PC-3 (cell line): Measurements from ENCODE around the gene RAB31. TPM values are rescaled to one million over a fixed set of nuclear protein-coding genes. Genes with fewer than 3 reads are reported as not detected.

Experiments
- ATAC-seq: fragments of 200-7000 bp; cut with Tn5 transposase; 2 replicates; pipeline ENCODE4 v1.9.1; 2020; ENCODE audit warnings: mild to moderate bottlenecking, moderate library complexity
- BruUV-seq: library from RNA; stranded (reverse); fragments of 400-500 nt; replicated peaks from 2 replicates; lab custom pipeline; 2021; lab: Mats Ljungman, UMichigan
- CTCF ChIA-PET: fragments of 300-600 bp; sonication (Branson Sonifier 250); formaldehyde crosslinking; loops from one replicate; lab custom pipeline; 2022; ENCODE audit warnings: antibody characterized with exemption; lab: Charles Lee
- POLR2A ChIA-PET: fragments of 300-600 bp; sonication (Branson Sonifier 250); formaldehyde crosslinking; loops from one replicate; lab custom pipeline; 2022; ENCODE audit warnings: antibody characterized with exemption; ENCODE audit not compliant: unreplicated experiment; lab: Charles Lee
- DNase-seq: peaks from one replicate; pipeline ENCODE4 v3.0.0-alpha.2; 2015
- H2AFZ ChIP-seq: fragments of 300-600 bp; sonication (generic); 2 replicates; pipeline ENCODE4 v1.6.0; 2016; ENCODE audit warnings: antibody characterized with exemption, low read length
- H3F3A ChIP-seq: fragments of 300-600 bp; sonication (generic); one replicate; pipeline ENCODE4 v1.6.0; 2017; ENCODE audit warnings: antibody characterized with exemption, low read length, control low read depth, mild to moderate bottlenecking; ENCODE audit not compliant: unreplicated experiment
- H3K27ac ChIP-seq: fragments of 300-600 bp; sonication (generic); 2 replicates; pipeline ENCODE4 v1.5.1; 2016; ENCODE audit warnings: mild to moderate bottlenecking, low read length
- H3K27me3 ChIP-seq: fragments of 300-600 bp; sonication (generic); 2 replicates; pipeline ENCODE4 v1.6.1; 2016; ENCODE audit warnings: low read length, mixed read lengths
- H3K36me3 ChIP-seq: fragments of 300-600 bp; sonication (generic); 2 replicates; pipeline ENCODE4 v1.6.1; 2016; ENCODE audit warnings: low read depth, mixed run types, low read length, mixed read lengths
- H3K4me1 ChIP-seq: fragments of 300-600 bp; sonication (generic); 2 replicates; pipeline ENCODE4 v1.5.1; 2016; ENCODE audit warnings: low read length; ENCODE audit not compliant: insufficient read depth
- H3K4me2 ChIP-seq: fragments of 300-600 bp; sonication (generic); 2 replicates; pipeline ENCODE4 v1.6.0; 2016; ENCODE audit warnings: low read length
- H3K4me3 ChIP-seq: fragments of 300-600 bp; sonication (generic); 2 replicates; pipeline ENCODE4 v1.5.1; 2016; ENCODE audit warnings: mild to moderate bottlenecking, low read length, mixed read lengths
- H3K79me2 ChIP-seq: fragments of 300-600 bp; sonication (generic); 2 replicates; pipeline ENCODE4 v1.6.1; 2017; ENCODE audit warnings: low read length, mixed read lengths
- H3K9ac ChIP-seq: fragments of 300-600 bp; sonication (generic); 2 replicates; pipeline ENCODE4 v1.6.0; 2016; ENCODE audit warnings: mild to moderate bottlenecking, low read length
- H3K9me2 ChIP-seq: fragments of 300-600 bp; sonication (generic); replicated peaks from 2 replicates; pipeline ENCODE4 v1.6.1; 2016; ENCODE audit warnings: mixed run types, low read length, mixed read lengths
- H3K9me3 ChIP-seq: fragments of 300-600 bp; sonication (generic); 2 replicates; pipeline ENCODE4 v1.6.1; 2016; ENCODE audit warnings: low read length, mixed read lengths
- H4K20me1 ChIP-seq: fragments of 300-600 bp; sonication (generic); 2 replicates; pipeline ENCODE4 v1.6.1; 2016; ENCODE audit warnings: low read length, mixed read lengths
- CTCF ChIP-seq: fragments of 300-600 bp; sonication (generic); conservative IDR thresholded peaks from 2 replicates; pipeline ENCODE4 v1.5.1; 2017; ENCODE audit warnings: antibody characterized with exemption, low read depth, mild to moderate bottlenecking, low read length
- EZH2 ChIP-seq: fragments of 300-600 bp; sonication (generic); IDR thresholded peaks from one replicate; pipeline ENCODE4 v1.6.1; 2017; ENCODE audit warnings: antibody characterized with exemption, mild to moderate bottlenecking, low read length; ENCODE audit not compliant: unreplicated experiment
- EZH2phosphoT487 ChIP-seq: fragments of 300-600 bp; sonication (generic); IDR thresholded peaks from 2 replicates; pipeline ENCODE4 v1.6.1; 2018; ENCODE audit warnings: mild to moderate bottlenecking, antibody characterized with exemption, low read length, borderline replicate concordance
- intact Hi-C: fragments of 100-400 bp; cut with micrococcal nuclease; formaldehyde crosslinking; loops from 2 replicates; pipeline ENCODE4 v1.9.0; 2023
- total RNA-seq: library from RNA; depleted of rRNA; stranded (reverse); fragments of >200 nt; gene quantifications from 2 replicates; pipeline ENCODE4 v1.2.3, GENCODE V29; 2014

RAB31 gene
- total RNA-seq, 1 experiment from 2014 or later: 3.8 TPM

DNA sequence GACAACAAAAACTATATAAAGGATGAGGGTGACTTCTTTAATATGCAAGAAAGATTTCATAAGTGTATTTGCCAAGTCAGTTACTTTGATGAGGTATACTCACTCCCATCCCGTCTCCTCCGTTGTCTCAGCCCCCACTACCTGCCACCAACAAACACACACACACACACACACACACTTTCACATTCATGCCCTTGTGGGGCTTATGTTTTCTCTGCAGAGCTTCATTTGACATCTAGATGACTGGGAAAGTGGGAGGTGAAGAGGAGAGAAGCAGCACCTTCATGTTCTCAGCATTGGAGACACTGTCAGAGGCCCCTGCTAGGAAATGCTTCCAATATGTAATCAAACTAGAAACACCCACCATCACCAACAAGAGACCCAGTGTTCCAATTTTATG, 155.2 kb downstream of the RAB31 start:
- CTCF ChIA-PET: no interaction called here
- no peak for ATAC-seq
- no TSS peak for BruUV-seq
- H3K4me1 ChIP-seq: peaks cover 4% of the 10 kb centered on the region; the same call in 1 of the 2 replicates
- 0 out of 2 replicates have a peak, but pooled peaks cover 7% of the 10 kb centered on the region for H3K9me3 ChIP-seq
- no peak overlapping the region for H2AFZ ChIP-seq
- intact Hi-C loops: no loop called here
- no peaks in the 10 kb centered on the region for H3K36me3 ChIP-seq
- H4K20me1 ChIP-seq: no peaks in the 10 kb centered on the region
- no peak for DNase-seq
- H3K27ac ChIP-seq: no peak overlapping the region
- H3K27me3 ChIP-seq: no peaks in the 10 kb centered on the region
- no peak overlapping the region for H3K4me3 ChIP-seq
- no peaks in the 10 kb centered on the region for H3K9me2 ChIP-seq
- no peaks in the 10 kb centered on the region for H3K79me2 ChIP-seq
- no peaks in the 10 kb centered on the region for H3F3A ChIP-seq
- H3K4me2 ChIP-seq: no peak overlapping the region
- POLR2A ChIA-PET: no interaction called here
- TF ChIP-seq EZH2phosphoT487 (no peak), CTCF (no peak)
- H3K9ac ChIP-seq: no peak overlapping the region

GRCh38 chr18:9865764-9866490, 157.8 kb downstream of the RAB31 start:
- no peak overlapping the region for H2AFZ ChIP-seq
- H3F3A ChIP-seq: no peaks in the 10 kb centered on the region
- ChIA-PET POLR2A (no interaction called here), CTCF (no interaction called here)
- no peak overlapping the region for H3K27ac ChIP-seq
- H3K4me2 ChIP-seq: no peak overlapping the region
- H3K36me3 ChIP-seq: no peaks in the 10 kb centered on the region
- H3K4me3 ChIP-seq: no peak overlapping the region
- ATAC-seq (no peak), DNase-seq (no peak)
- H3K27me3 ChIP-seq: no peaks in the 10 kb centered on the region
- H3K79me2 ChIP-seq: no peaks in the 10 kb centered on the region
- no peak for TF ChIP-seq EZH2
- TF ChIP-seq CTCF: no peak
- no peak for TF ChIP-seq EZH2phosphoT487
- intact Hi-C loops: no loop called here
- no peaks in the 10 kb centered on the region for H3K9me2 ChIP-seq
- 0 out of 2 replicates have a peak, but pooled peaks cover 7% of the 10 kb centered on the region for H3K9me3 ChIP-seq
- no TSS peak for BruUV-seq
- no peak overlapping the region for H3K9ac ChIP-seq
- peaks cover 10% of the 10 kb centered on the region for H3K4me1 ChIP-seq
- H4K20me1 ChIP-seq: no peaks in the 10 kb centered on the region

GRCh38 chr18:9866627-9867026, 158.5 kb downstream of the RAB31 start:
- DNase-seq: no peak
- intact Hi-C loops: no loop called here
- no peaks in the 10 kb centered on the region for H3K36me3 ChIP-seq
- no peak overlapping the region for H2AFZ ChIP-seq
- TF ChIP-seq EZH2 (no peak), EZH2phosphoT487 (no peak), CTCF (no peak)
- H3K4me2 ChIP-seq: no peak overlapping the region
- ChIA-PET CTCF (no interaction called here), POLR2A (no interaction called here)
- no peak overlapping the region for H3K27ac ChIP-seq
- no peak for ATAC-seq
- no peak overlapping the region for H3K9ac ChIP-seq
- no peaks in the 10 kb centered on the region for H3K27me3 ChIP-seq
- no TSS peak for BruUV-seq
- H3K9me2 ChIP-seq: no peaks in the 10 kb centered on the region
- H3K4me3 ChIP-seq: no peak overlapping the region
- 0 out of 2 replicates have a peak, but pooled peaks cover 7% of the 10 kb centered on the region for H3K9me3 ChIP-seq
- no peaks in the 10 kb centered on the region for H4K20me1 ChIP-seq
- H3K4me1 ChIP-seq: peaks cover 10% of the 10 kb centered on the region
- H3F3A ChIP-seq: no peaks in the 10 kb centered on the region
- no peaks in the 10 kb centered on the region for H3K79me2 ChIP-seq
